ENCODE measurements around the gene SLC6A3.

Gene SLC6A3

GRCh38 chr5:1487079-1487764 lies 42.0 kb upstream of the SLC6A3 start:
- TF ChIP-seq ZFX (IDR thresholded peaks at IDR 0.05) (no peak), CTCF (conservative IDR thresholded peaks at IDR 0.05) (no peak)
- H3K27ac ChIP-seq: no peak overlapping the region

DNA sequence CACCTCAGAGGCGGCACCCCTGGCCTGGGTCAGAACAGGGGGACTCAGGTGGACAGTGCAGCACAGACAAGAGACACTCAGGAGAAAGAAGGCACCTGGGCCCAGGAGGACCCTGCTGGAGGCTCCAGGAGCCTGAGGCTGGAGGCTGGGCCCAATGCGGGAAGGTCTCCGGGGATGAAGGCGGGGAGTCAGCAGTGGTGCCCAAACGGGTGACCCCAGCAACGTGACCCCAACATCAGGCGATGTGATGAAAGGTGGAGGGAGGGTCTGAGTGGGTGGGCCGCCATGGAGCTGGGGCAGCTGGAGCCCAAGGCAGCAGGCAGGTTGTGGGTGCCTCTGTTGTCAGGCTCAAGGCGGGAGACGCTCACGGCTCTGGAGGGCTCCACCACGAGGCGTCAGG lies 41.0 kb upstream of the SLC6A3 start:
- TF ChIP-seq CTCF (conservative IDR thresholded peaks at IDR 0.05) (no peak), ZFX (IDR thresholded peaks at IDR 0.05) (no peak)
- no peak overlapping the region for H3K27ac ChIP-seq

DNA sequence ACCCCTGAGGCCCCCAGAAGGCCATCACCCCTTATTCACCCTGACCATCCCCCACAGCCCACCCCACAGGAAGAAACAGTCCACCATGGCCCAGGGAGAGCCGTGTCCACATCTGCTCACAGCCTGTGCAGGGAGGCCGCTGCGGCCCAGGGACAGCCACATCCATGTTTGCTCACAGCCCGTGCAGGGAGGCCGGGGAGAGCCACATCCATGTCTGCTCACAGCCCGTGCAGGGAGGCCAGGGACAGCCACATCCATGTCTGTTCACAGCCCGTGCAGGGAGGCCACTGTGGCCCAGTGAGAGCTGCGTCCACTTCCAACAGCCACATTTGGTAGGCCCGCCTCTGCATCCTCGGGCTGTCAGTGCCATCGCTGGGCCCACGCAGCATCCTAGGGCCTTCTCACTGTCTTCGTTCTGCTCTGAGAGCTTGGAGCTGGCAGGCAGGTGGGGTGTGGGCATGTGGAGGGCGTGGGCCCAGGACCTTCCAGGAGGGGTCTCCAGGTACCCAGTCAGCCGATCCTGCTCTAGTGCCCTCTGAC lies 40.4 kb upstream of the SLC6A3 start:
- H3K27ac ChIP-seq: no peak overlapping the region
- no peak for TF ChIP-seq ZFX (IDR thresholded peaks at IDR 0.05)
- no peak for TF ChIP-seq CTCF (conservative IDR thresholded peaks at IDR 0.05)

DNA sequence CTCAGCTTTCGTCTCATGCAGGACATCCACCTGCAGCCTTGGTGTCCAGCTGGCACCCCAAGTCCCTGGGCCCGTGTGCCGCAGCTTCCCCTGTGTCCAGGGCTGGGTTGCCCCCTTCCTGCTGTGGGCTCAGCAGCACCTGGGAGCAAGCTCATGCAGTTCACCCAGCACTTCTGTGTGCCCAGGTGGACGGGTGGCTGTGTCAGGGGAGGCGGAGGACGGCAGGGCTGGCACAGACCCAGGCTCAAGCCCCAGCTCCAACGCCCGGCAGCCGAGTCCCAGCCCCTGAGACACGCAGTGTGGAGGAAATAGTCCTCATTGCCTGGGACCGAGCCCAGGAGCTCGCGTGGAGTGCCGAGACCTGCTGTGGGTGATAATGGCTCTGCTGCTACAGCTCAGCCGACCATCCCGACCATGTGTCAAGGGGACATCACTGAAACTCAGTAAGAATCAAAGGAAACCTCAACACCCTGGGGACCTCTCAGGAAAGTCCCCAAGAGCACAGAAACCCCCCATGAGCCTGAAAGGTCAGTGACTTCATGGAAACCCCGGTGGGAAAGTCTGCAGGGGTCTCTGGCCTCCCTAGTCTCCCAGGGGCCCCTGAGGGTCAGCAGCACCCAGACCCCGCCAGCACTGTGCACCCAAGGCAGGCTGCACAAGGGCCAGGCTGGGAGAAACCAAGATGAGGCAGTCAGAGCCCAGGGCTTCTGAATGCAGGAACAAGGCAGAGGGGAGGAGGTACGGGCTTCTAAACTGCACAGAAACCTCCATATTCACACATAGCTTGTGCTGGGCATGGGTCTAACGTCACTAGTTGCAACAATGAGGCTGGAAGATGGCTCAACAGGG lies 39.7 kb upstream of the SLC6A3 start:
- no peak for TF ChIP-seq CTCF (conservative IDR thresholded peaks at IDR 0.05)
- no peak for TF ChIP-seq ZFX (IDR thresholded peaks at IDR 0.05)
- no peak overlapping the region for H3K27ac ChIP-seq

GRCh38 chr5:1483856-1484729 lies 38.9 kb upstream of the SLC6A3 start:
- H3K27ac ChIP-seq: no peak overlapping the region
- TF ChIP-seq ZFX (IDR thresholded peaks at IDR 0.05) (no peak), CTCF (conservative IDR thresholded peaks at IDR 0.05) (no peak)

GRCh38 chr5:1483064-1483463 lies 37.8 kb upstream of the SLC6A3 start:
- TF ChIP-seq CTCF (conservative IDR thresholded peaks at IDR 0.05): no peak
- TF ChIP-seq ZFX (IDR thresholded peaks at IDR 0.05): no peak
- no peak overlapping the region for H3K27ac ChIP-seq

All from C4-2B (cell line).